SU-DHL-6 (cell line): ENCODE data around the gene RBM17.

Experiments
- H2AFZ ChIP-seq: fragments of 200-600 bp; sonication (generic); 2 replicates; pipeline ENCODE4 v1.6.1; 2014; ENCODE audit warnings: low read depth, mild to moderate bottlenecking, moderate library complexity, mixed read lengths, antibody characterized with exemption, low read length; ENCODE audit not compliant: severe bottlenecking
- H3F3A ChIP-seq: fragments of 200-600 bp; shearing (Covaris generic); 2 replicates; pipeline ENCODE4 v1.6.0; 2016; ENCODE audit warnings: antibody characterized with exemption, mild to moderate bottlenecking; ENCODE audit not compliant: insufficient read depth
- H3K27ac ChIP-seq: fragments of 200-600 bp; sonication (generic); 2 replicates; pipeline ENCODE4 v1.5.1; 2016; ENCODE audit warnings: low read depth, mild to moderate bottlenecking, low read length, moderate library complexity, mixed read lengths
- H3K27me3 ChIP-seq: fragments of 200-600 bp; sonication (generic), shearing (Covaris generic); 2 replicates; pipeline ENCODE4 v1.6.0; 2014; ENCODE audit warnings: mild to moderate bottlenecking, low read length
- H3K36me3 ChIP-seq: fragments of 200-600 bp; sonication (generic); 2 replicates; pipeline ENCODE4 v1.6.1; 2014; ENCODE audit warnings: mild to moderate bottlenecking, low read length, mixed read lengths
- H3K4me2 ChIP-seq: fragments of 300-600, 200-600 bp; shearing (Covaris generic), sonication (generic); 2 replicates; pipeline ENCODE4 v1.6.0; 2014; ENCODE audit warnings: low read length, low read depth, mild to moderate bottlenecking; ENCODE audit not compliant: poor library complexity, severe bottlenecking
- H3K4me3 ChIP-seq: fragments of 200-600 bp; sonication (generic); 2 replicates; pipeline ENCODE4 v1.5.1; 2014; ENCODE audit warnings: antibody characterized with exemption, low read length, mild to moderate bottlenecking, mixed read lengths; ENCODE audit not compliant: insufficient read depth, poor library complexity, severe bottlenecking
- H3K79me2 ChIP-seq: fragments of 200-600 bp; sonication (generic); 2 replicates; pipeline ENCODE4 v1.6.1; 2014; ENCODE audit warnings: mild to moderate bottlenecking, low read length, moderate library complexity; ENCODE audit not compliant: insufficient read depth
- H3K9ac ChIP-seq: fragments of 200-600 bp; sonication (generic); 2 replicates; pipeline ENCODE4 v1.7.0; 2014; ENCODE audit warnings: mild to moderate bottlenecking, low read length
- H3K9me2 ChIP-seq: fragments of 200-600 bp; sonication (generic); replicated peaks from 2 replicates; pipeline ENCODE4 v1.6.1; 2014; ENCODE audit warnings: low read length; ENCODE audit not compliant: insufficient read depth
- H3K9me3 ChIP-seq: fragments of 200-600 bp; sonication (generic); 2 replicates; pipeline ENCODE4 v1.6.1; 2014; ENCODE audit warnings: low read length, mixed read lengths; ENCODE audit not compliant: insufficient read depth
- H4K20me1 ChIP-seq: fragments of 200-600 bp; sonication (generic); 2 replicates; pipeline ENCODE4 v1.6.1; 2014; ENCODE audit warnings: low read depth, mild to moderate bottlenecking, antibody characterized with exemption, low read length, moderate library complexity, mixed read lengths
- EZH2phosphoT487 ChIP-seq: fragments of 200-600 bp; sonication (generic), shearing (Covaris generic); conservative IDR thresholded peaks from 2 replicates; pipeline ENCODE4 v1.6.1; 2018; ENCODE audit warnings: mild to moderate bottlenecking, antibody characterized with exemption, low read length, moderate library complexity, mixed read lengths
- TF ChIP-seq, protein P1 (sequence below): fragments of 200-600 bp; sonication (generic); IDR thresholded peaks from one replicate; pipeline ENCODE4 v1.5.1; 2017; ENCODE audit warnings: antibody characterized with exemption, mild to moderate bottlenecking, low read length, moderate library complexity; ENCODE audit not compliant: insufficient read depth, poor library complexity, severe bottlenecking

Gene RBM17

DNA sequence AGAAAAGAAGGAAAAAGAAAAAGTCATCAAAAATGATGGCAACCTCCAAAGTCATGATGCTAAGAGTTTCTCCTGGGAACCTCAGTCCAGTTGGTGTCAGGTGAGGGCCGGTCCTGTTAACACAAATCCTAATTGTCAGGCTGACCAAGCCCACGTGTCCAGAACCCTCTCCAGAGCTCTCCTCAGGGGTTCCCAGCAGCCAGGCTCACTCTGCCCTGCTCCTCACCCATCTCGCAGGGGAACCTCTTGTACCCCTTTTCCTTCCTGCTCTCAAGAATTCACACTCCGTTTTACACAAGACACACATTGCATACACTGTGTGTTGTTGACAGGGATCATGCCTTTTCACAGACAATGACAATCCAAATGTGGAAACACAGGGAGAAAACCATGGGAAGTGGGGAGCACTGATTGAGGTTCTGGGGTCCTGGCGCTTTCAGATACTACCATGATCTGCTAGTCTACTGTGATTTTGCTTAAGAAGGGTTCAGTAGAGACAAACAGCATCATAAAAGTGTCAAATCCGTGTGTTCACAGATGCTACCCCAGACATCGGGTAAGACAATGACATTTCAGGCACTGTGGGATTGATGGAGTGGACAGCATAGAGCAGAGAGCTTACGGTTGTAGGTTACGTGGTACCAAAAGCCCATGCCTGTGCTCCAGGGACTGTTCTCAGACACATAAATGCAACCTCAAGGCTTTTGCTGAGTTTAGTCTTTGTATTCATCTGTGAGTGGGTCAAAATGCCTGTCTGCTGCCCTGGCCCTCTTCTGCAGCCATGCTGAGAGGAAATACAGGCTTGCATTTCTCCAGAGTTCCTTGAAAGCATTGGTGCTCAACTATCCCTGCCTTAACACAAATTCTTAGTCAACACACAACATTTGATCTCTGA, 42.7 kb upstream of the RBM17 start:
- no peak for TF ChIP-seq EZH2phosphoT487
- TF ChIP-seq, protein P1, sequence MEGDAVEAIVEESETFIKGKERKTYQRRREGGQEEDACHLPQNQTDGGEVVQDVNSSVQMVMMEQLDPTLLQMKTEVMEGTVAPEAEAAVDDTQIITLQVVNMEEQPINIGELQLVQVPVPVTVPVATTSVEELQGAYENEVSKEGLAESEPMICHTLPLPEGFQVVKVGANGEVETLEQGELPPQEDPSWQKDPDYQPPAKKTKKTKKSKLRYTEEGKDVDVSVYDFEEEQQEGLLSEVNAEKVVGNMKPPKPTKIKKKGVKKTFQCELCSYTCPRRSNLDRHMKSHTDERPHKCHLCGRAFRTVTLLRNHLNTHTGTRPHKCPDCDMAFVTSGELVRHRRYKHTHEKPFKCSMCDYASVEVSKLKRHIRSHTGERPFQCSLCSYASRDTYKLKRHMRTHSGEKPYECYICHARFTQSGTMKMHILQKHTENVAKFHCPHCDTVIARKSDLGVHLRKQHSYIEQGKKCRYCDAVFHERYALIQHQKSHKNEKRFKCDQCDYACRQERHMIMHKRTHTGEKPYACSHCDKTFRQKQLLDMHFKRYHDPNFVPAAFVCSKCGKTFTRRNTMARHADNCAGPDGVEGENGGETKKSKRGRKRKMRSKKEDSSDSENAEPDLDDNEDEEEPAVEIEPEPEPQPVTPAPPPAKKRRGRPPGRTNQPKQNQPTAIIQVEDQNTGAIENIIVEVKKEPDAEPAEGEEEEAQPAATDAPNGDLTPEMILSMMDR: no peak
- H3K9me3 ChIP-seq: no peaks in the 10 kb centered on the region
- H4K20me1 ChIP-seq: no peaks in the 10 kb centered on the region
- H3K79me2 ChIP-seq: no peaks in the 10 kb centered on the region
- no peaks in the 10 kb centered on the region for H3K27me3 ChIP-seq
- no peak overlapping the region for H3K9ac ChIP-seq
- H3K36me3 ChIP-seq: no peaks in the 10 kb centered on the region
- H3K4me2 ChIP-seq: no peak overlapping the region
- H3K27ac ChIP-seq: no peak overlapping the region
- H2AFZ ChIP-seq: no peak overlapping the region
- H3K9me2 ChIP-seq: no peaks in the 10 kb centered on the region
- H3K4me3 ChIP-seq: no peak overlapping the region
- peaks cover 10% of the 10 kb centered on the region for H3F3A ChIP-seq

DNA sequence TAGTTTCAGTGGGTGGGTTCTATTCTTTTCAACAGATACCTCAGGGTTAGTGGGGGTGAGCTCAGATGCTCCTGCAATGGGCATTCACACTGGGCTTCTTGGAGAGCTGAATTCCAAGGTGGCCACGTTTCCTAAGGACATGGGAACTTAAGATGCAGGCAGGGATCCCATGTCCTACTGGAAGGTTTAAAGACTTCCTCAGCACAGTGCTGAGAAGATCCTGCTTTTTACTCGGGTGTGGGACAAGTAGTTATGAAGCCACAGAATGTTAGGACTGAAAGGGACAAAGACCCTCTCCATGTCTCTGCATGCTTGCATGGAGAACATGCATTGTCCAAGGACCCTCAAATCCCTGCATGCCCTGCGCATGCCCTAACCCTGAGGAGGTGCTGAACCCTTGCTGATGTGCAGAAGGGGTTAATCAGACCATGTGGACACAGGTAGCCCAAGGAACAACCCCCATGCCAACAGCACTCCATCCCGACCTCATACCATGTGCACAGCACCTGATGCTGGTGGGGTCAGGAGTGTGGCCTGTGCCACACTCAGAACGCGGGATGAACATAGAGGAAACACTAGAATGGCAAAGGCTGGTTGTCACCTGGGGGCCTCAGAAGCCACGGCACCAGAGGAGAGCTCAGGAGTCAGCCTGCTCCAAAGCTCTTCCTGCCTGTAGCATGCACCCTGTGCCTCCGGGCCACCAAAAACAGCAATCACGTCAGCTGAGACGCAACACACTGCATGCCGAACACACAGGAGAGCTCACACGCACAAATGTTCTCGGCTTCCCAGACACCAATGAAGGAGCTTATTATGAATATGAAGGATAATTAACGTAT, 41.8 kb upstream of the RBM17 start:
- Histone ChIP-seq H3K79me2 (no peaks in the 10 kb centered on the region), H3K27ac (no peak overlapping the region), H3K9me2 (no peaks in the 10 kb centered on the region), H3K4me3 (no peak overlapping the region), H3K27me3 (no peaks in the 10 kb centered on the region), H3K36me3 (no peaks in the 10 kb centered on the region), H4K20me1 (no peaks in the 10 kb centered on the region), H3K4me2 (no peak overlapping the region), H2AFZ (no peak overlapping the region), H3K9ac (no peak overlapping the region), H3F3A (peaks cover 14% of the 10 kb centered on the region), H3K9me3 (no peaks in the 10 kb centered on the region)
- TF ChIP-seq, protein P1: no peak

DNA sequence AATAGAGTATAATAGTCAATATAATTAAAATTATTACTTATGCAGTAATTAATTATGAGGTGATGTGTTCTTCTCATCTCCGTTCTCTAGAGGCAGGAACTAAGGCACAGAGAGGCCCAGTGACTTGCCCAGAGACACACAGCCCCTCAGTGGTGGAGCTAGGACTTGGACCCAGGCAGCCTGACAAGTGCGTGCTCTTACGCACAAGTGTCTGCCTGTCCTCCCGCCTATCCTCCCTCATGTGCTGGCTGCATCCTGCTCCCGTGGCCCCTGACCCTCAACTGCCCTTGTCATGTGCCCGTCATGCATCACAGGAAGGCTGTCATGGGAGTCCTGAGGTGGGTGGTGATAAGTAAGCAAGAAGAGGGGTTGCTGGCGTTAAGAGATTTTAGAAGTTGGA, 41.0 kb upstream of the RBM17 start:
- no peak overlapping the region for H3K27ac ChIP-seq
- H3K9me2 ChIP-seq: no peaks in the 10 kb centered on the region
- H2AFZ ChIP-seq: no peak overlapping the region
- no peaks in the 10 kb centered on the region for H3K79me2 ChIP-seq
- H3K4me2 ChIP-seq: no peak overlapping the region
- no peak overlapping the region for H3K9ac ChIP-seq
- no peaks in the 10 kb centered on the region for H3K9me3 ChIP-seq
- H3K4me3 ChIP-seq: no peak overlapping the region
- H3K36me3 ChIP-seq: no peaks in the 10 kb centered on the region
- H3K27me3 ChIP-seq: no peaks in the 10 kb centered on the region
- peaks cover 20% of the 10 kb centered on the region for H3F3A ChIP-seq
- no peak for TF ChIP-seq EZH2phosphoT487
- TF ChIP-seq, protein P1: no peak
- no peaks in the 10 kb centered on the region for H4K20me1 ChIP-seq
